T-helper 1 cell treated with Interleukin-12 subunit alpha and Interleukin-12 subunit beta and Interleukin-4 antibody, amounts not matched to agents 30 μg/mL and 1 μg/mL, for 36 hours (primary cell): Measurements from ENCODE around the gene CCDC73.
"Not testable (repeated sequence)": the region's sequence is repeated elsewhere in the genome, so short reads cannot be mapped to it uniquely, and the experiment has no call there.

ENCODE experiments used
- H3K27ac Mint-ChIP-seq: one replicate; pipeline ENCODE4 v1.8.0; 2021; ENCODE audit warnings: mild to moderate bottlenecking, mixed read lengths
- H3K27me3 Mint-ChIP-seq: one replicate; pipeline ENCODE4 v1.8.0; 2021; ENCODE audit warnings: low read depth, mixed read lengths
- H3K36me3 Mint-ChIP-seq: one replicate; pipeline ENCODE4 v1.8.0; 2021; ENCODE audit warnings: low read depth, mixed read lengths
- H3K4me1 Mint-ChIP-seq: one replicate; pipeline ENCODE4 v1.8.0; 2021; ENCODE audit warnings: low read depth, mixed read lengths
- H3K4me3 Mint-ChIP-seq: one replicate; pipeline ENCODE4 v1.8.0; 2021; ENCODE audit warnings: mild to moderate bottlenecking, moderate library complexity, mixed read lengths
- H3K9me3 Mint-ChIP-seq: one replicate; pipeline ENCODE4 v1.8.0; 2021; ENCODE audit warnings: mixed read lengths

Gene CCDC73

GRCh38 chr11:32779136-32779535 lies 15.3 kb downstream of the CCDC73 start:
- Mint-ChIP-seq H3K27me3 (peaks cover 7% of the 10 kb centered on the region), H3K36me3 (no peaks in the 10 kb centered on the region), H3K27ac (no peak overlapping the region), H3K9me3 (no peaks in the 10 kb centered on the region), H3K4me1 (peaks cover 6% of the 10 kb centered on the region), H3K4me3 (no peak overlapping the region)

DNA sequence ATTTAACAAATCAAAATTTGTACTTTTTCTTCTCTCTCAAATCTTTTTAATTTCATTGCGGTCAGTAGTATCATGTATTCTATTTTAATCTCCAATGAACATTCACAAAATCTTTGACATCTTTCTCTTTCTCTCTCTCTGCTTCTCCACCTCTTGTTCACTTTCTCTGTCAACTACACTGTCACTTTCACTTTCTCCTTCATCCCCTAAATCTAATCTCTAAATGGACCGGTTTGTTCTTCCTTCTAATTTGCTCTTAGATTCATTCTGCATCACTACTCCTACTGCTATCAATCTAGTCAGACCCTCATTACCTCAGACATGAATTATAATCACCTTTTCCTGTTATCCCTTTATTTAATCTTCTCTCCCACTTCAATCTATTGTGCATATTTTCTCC lies 18.6 kb downstream of the CCDC73 start:
- H3K9me3 Mint-ChIP-seq = no peaks in the 10 kb centered on the region
- H3K27me3 Mint-ChIP-seq = peaks cover 5% of the 10 kb centered on the region
- peaks cover 6% of the 10 kb centered on the region for H3K4me1 Mint-ChIP-seq
- H3K36me3 Mint-ChIP-seq = no peaks in the 10 kb centered on the region
- no peak overlapping the region for H3K4me3 Mint-ChIP-seq
- no peak overlapping the region for H3K27ac Mint-ChIP-seq

DNA sequence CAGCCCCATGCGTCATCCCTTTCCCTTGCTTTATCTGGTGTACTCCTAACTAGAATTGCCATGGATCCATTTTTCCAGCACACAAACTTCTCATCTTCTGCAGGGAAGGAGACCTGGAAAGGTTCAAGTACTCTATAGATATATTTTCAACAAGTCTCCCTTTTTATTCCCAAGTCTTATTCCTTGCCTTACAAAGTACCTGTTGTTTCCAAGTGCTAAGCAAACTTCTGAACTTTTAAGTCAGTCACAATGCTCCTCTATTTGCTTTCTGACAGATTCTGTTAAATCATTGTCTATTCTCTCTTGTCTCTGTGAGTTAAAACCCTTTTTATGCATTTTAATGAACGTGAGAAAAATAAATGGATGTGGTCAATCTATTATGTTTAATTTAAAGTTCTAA lies 20.4 kb downstream of the CCDC73 start:
- peaks cover 6% of the 10 kb centered on the region for H3K4me1 Mint-ChIP-seq
- no peaks in the 10 kb centered on the region for H3K36me3 Mint-ChIP-seq
- no peak overlapping the region for H3K4me3 Mint-ChIP-seq
- H3K27ac Mint-ChIP-seq = no peak overlapping the region
- H3K9me3 Mint-ChIP-seq = no peaks in the 10 kb centered on the region
- peaks cover 5% of the 10 kb centered on the region for H3K27me3 Mint-ChIP-seq

DNA sequence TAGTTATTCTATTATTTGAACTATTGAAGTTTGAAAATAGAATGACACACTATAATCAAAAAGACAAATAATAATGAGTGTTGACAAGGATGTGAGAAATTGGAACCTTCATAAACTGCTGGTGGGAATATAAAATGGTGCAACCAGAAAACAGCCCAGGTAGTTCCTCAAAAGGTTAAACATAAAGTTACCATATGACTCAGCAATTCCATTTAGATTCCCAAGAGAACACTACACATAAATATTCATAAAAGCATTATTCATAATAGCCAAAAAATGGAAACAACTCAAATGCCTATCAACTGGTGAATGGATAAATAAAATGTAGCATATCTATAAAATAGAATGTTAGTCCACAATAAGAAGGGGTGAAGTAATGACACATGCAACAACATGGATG lies 21.7 kb downstream of the CCDC73 start:
- H3K4me3 Mint-ChIP-seq = no peak overlapping the region
- H3K27me3 Mint-ChIP-seq = peaks cover 5% of the 10 kb centered on the region
- H3K4me1 Mint-ChIP-seq = peaks cover 6% of the 10 kb centered on the region
- H3K9me3 Mint-ChIP-seq = no peaks in the 10 kb centered on the region
- no peaks in the 10 kb centered on the region for H3K36me3 Mint-ChIP-seq
- no peak overlapping the region for H3K27ac Mint-ChIP-seq

DNA sequence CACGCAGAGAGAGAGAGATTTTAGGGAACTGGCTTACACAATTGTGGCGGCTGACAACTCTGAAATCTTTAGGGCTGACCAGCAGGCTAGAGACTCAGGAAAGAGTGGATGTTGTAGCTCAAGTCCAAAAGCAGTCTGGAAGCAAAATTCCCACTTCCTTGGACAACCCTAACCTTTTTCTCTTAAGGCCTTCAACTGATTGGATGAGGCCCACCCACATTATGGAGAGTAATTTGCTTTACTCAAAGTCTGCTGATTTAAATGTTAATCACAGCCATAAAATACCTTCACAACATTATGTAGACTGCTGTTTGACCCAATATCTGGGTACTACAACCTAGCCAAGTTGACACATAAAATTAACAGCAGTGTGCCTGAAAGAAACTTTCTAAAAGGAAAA lies 32.7 kb downstream of the CCDC73 start:
- H3K27ac Mint-ChIP-seq, H3K9me3 Mint-ChIP-seq, H3K36me3 Mint-ChIP-seq, H3K4me3 Mint-ChIP-seq, H3K4me1 Mint-ChIP-seq, H3K27me3 Mint-ChIP-seq: not testable (repeated sequence)

- peaks cover 5% of the 10 kb centered on the region for H3K27me3 Mint-ChIP-seq
- no peaks in the 10 kb centered on the region for H3K4me1 Mint-ChIP-seq
- H3K36me3 Mint-ChIP-seq = no peaks in the 10 kb centered on the region
- H3K27ac Mint-ChIP-seq = no peak overlapping the region
- H3K9me3 Mint-ChIP-seq = no peaks in the 10 kb centered on the region
- no peak overlapping the region for H3K4me3 Mint-ChIP-seq
These were observed 36.2 kb downstream of the CCDC73 start for GRCh38 chr11:32758291-32758690.

GRCh38 chr11:32753181-32753580 lies 41.3 kb downstream of the CCDC73 start:
- not testable (repeated sequence) for H3K4me1 Mint-ChIP-seq, H3K36me3 Mint-ChIP-seq, H3K9me3 Mint-ChIP-seq, H3K27ac Mint-ChIP-seq, H3K4me3 Mint-ChIP-seq
- peaks cover 13% of the 10 kb centered on the region for H3K27me3 Mint-ChIP-seq

DNA sequence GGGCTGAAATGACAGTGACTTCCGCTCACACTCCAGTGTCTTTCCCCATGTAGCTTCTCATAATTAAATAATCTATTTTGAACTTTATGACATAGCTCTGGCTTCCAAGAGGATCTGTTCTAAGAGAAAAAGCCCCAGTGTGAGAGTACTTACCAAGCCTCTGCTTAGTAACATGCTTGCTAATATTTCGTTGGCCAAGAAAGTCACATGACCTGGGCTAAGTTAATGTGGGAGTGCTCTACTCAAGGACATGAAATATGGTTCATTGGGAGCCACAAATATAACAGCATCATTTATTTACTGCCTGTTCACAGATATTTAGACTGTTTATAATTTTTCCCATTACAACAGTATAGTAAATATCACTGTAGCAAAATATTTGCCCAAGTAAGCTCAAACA lies 42.5 kb downstream of the CCDC73 start:
- H3K27me3 Mint-ChIP-seq = peaks cover 11% of the 10 kb centered on the region
- H3K27ac Mint-ChIP-seq = no peak overlapping the region
- H3K4me3 Mint-ChIP-seq = no peak overlapping the region
- H3K4me1 Mint-ChIP-seq = no peaks in the 10 kb centered on the region
- no peaks in the 10 kb centered on the region for H3K9me3 Mint-ChIP-seq
- no peaks in the 10 kb centered on the region for H3K36me3 Mint-ChIP-seq

- H3K4me1 Mint-ChIP-seq = no peaks in the 10 kb centered on the region
- H3K27ac Mint-ChIP-seq = no peak overlapping the region
- peaks cover 11% of the 10 kb centered on the region for H3K27me3 Mint-ChIP-seq
- no peaks in the 10 kb centered on the region for H3K9me3 Mint-ChIP-seq
- H3K4me3 Mint-ChIP-seq = no peak overlapping the region
- H3K36me3 Mint-ChIP-seq = no peaks in the 10 kb centered on the region
These were observed 43.1 kb downstream of the CCDC73 start for GRCh38 chr11:32751381-32751780.

GRCh38 chr11:32729976-32730375 lies 64.5 kb downstream of the CCDC73 start:
- Mint-ChIP-seq H3K4me3 (no peak overlapping the region), H3K9me3 (peaks cover 4% of the 10 kb centered on the region), H3K4me1 (no peaks in the 10 kb centered on the region), H3K27ac (no peak overlapping the region), H3K27me3 (peaks cover 3% of the 10 kb centered on the region), H3K36me3 (no peaks in the 10 kb centered on the region)

GRCh38 chr11:32723332-32723731 lies 71.1 kb downstream of the CCDC73 start:
- H3K4me3 Mint-ChIP-seq = no peak overlapping the region
- H3K36me3 Mint-ChIP-seq = no peaks in the 10 kb centered on the region
- no peak overlapping the region for H3K27ac Mint-ChIP-seq
- H3K27me3 Mint-ChIP-seq = peaks cover 3% of the 10 kb centered on the region
- no peaks in the 10 kb centered on the region for H3K9me3 Mint-ChIP-seq
- H3K4me1 Mint-ChIP-seq = no peaks in the 10 kb centered on the region

- peaks cover 3% of the 10 kb centered on the region for H3K27me3 Mint-ChIP-seq
These were observed 72.2 kb downstream of the CCDC73 start for GRCh38 chr11:32722255-32722654.

GRCh38 chr11:32713496-32713895 lies 81.0 kb downstream of the CCDC73 start:
- no peaks in the 10 kb centered on the region for H3K4me1 Mint-ChIP-seq
- H3K9me3 Mint-ChIP-seq = no peaks in the 10 kb centered on the region
- H3K27me3 Mint-ChIP-seq = no peaks in the 10 kb centered on the region
- no peaks in the 10 kb centered on the region for H3K36me3 Mint-ChIP-seq
- H3K27ac Mint-ChIP-seq = no peak overlapping the region
- H3K4me3 Mint-ChIP-seq = no peak overlapping the region

More at GRCh38 chr11:32722255-32722654, 72.2 kb downstream of the CCDC73 start:
- H3K4me3 Mint-ChIP-seq = no peak overlapping the region
- H3K9me3 Mint-ChIP-seq = no peaks in the 10 kb centered on the region
- no peaks in the 10 kb centered on the region for H3K4me1 Mint-ChIP-seq
- no peak overlapping the region for H3K27ac Mint-ChIP-seq
- H3K36me3 Mint-ChIP-seq = no peaks in the 10 kb centered on the region

DNA sequence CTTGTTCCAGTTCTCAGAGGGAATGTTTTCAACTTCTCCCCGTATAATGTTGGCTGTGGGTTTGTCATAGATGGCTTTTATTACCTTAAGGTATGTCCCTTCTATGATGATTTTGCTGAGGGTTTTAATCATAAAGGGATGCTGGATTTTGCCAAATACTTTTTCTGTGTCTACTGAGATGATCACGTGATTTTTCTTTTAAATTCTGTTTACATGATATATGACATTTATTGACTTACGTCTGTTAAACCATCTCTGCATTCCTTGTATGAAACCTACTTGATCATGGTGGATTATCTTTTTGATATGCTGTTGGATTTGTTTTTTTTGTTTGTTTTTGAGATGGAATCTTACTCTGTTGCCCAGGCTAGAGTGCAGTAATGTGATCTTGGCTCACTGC lies 85.5 kb downstream of the CCDC73 start:
- H3K36me3 Mint-ChIP-seq, H3K4me1 Mint-ChIP-seq, H3K27ac Mint-ChIP-seq, H3K27me3 Mint-ChIP-seq, H3K4me3 Mint-ChIP-seq, H3K9me3 Mint-ChIP-seq: not testable (repeated sequence)

DNA sequence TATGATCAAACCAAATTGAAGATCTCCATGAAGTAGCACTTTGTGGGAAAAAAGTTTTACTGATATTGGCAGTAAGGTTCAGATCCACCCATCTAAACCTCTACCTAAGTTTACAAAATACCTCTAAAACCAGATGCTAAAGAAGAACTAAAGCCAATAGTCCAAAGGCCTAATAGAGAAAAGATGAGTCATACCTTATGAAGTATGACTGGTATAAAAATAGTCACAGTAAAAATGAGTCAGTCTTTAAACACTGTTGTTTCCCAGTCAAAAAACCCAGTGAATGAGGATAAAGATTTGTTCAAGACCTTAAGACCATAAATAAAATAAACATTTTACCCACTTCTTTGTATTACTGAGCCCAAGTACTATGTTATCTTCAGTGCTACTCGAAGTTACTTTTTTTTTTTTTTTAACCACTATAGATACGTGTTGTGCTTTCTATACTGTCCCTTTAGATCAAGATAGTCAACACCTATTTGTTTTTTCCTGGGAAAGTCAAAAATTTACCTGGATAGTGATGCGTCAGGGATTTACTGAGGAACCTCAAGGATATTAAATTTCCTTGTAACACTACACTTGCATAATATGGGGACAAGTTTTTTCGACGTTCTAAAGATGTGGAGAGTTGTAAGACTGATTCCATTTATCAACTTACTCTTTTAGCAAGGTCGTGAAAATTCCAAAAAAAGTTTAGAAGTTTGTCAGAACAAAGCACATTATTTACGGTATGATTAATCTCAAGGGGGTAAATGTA lies 87.3 kb downstream of the CCDC73 start:
- Mint-ChIP-seq H3K27ac (no peak overlapping the region), H3K9me3 (no peaks in the 10 kb centered on the region), H3K27me3 (no peaks in the 10 kb centered on the region), H3K4me1 (no peaks in the 10 kb centered on the region), H3K4me3 (no peak overlapping the region), H3K36me3 (no peaks in the 10 kb centered on the region)
